Measurements from ENCODE around the gene HAGH.
"Not testable (repeated sequence)": the region's sequence is repeated elsewhere in the genome, so short reads cannot be mapped to it uniquely, and the experiment has no call there.

The HAGH gene

GRCh38 chr16:1826691-1827573 is at the start of gene HAGH, which contains the start of gene FAHD1:
Gene HAGH (minus strand): TSS chr16:1826825. CDS start chr16:1826787, 38 bp downstream.
Gene FAHD1 (plus strand): TSS chr16:1827206. CDS start chr16:1827239, 33 bp downstream.
- DNase-seq (ENCODE audit: low spot score): peak; percentile 82
- FAIRE-seq: no peak

- DNase-seq (ENCODE audit: low spot score); FAIRE-seq: not testable (repeated sequence)
Measured at GRCh38 chr16:1876066-1876465, 49.4 kb upstream of the HAGH start.

GRCh38 chr16:1874854-1875253 is 48.2 kb upstream of the HAGH start:
- FAIRE-seq: no peak
- DNase-seq (ENCODE audit: low spot score): no peak

DNA sequence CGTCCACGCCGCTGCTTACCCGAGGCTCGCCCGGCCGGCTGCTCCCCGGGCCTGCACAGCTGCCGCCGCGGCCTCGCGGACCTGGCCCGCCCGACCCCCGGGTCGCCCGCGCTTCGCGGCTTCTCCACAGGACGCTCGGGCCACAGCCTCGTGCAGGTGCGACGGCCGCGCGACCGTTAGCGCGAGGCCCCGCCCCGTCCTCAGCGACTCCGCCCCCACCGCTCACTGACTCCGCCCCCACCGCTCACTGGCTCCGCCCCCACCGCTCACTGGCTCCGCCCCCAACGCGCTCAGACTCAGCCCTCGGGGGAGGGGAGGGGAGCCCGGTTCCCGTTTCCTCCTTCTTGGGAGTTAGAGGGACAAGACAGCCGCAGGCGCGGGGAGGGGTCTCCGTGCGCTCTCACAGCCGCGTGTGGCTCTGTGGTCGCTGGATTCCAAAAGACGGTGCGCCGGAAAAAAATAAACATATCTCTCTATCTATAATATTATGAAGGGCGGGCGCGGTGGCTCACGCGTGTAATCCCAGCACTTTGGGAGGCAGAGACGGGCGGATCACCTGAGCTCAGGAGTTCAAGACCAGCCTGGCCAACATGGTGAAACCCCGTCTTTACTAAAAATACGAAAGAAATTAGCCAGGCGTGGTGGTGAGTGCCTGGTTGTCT is 45.5 kb upstream of the HAGH start, which contains the start of gene MEIOB:
TSS of gene MEIOB (minus strand) at position 191 of the 662 bp plus-strand sequence. CDS start 3,989 bp downstream, outside the sequence.
- DNase-seq (ENCODE audit: low spot score): no peak
- no peak for FAIRE-seq

DNA sequence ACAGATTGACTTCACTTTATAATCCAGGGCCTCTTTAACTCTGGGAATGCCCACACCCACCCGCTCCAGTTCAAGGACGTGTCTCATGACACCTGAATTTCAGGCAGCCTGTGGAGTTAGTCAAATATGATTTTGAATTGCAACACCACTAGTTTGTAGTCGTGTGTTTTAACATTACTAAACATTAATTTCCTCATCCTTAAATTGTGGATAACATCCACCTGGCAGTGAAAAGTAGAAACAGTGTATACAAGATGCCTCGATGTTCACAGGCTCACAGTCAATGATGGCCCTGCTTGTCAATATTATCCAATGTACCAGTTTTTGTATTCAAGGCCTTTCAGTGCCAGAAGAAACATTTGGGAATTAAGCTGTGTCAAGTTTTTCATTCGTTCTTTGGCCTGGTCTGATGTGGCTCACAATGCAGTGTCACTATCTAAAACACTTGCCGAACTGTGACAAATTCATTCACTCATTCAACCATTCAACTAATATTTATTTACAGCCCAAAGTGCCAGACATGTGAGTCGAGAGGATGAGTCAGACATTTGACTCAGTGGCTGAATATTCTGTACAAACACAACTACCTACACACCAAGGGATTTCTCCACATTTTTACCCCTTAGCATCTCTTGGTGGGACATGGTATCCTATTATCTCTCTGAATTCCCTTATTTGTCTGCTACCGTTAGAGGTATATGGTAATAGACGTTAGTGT is 43.9 kb upstream of the HAGH start:
- DNase-seq (ENCODE audit: low spot score) (peak; percentile 93), FAIRE-seq (peak; percentile 97)

- FAIRE-seq (no peak), DNase-seq (ENCODE audit: low spot score) (no peak)
Measured at GRCh38 chr16:1865902-1866690, 39.5 kb upstream of the HAGH start.

- no peak for DNase-seq (ENCODE audit: low spot score)
- FAIRE-seq: peak; percentile 68
Measured at GRCh38 chr16:1863681-1864460, 37.2 kb upstream of the HAGH start.

GRCh38 chr16:1862394-1862793 is 35.8 kb upstream of the HAGH start:
- no peak for FAIRE-seq
- DNase-seq (ENCODE audit: low spot score): no peak

- FAIRE-seq: no peak
- DNase-seq (ENCODE audit: low spot score): no peak
Measured at GRCh38 chr16:1861730-1862129, 35.1 kb upstream of the HAGH start.

GRCh38 chr16:1859650-1860049 is 33.0 kb upstream of the HAGH start:
- no peak for DNase-seq (ENCODE audit: low spot score)
- FAIRE-seq: no peak

GRCh38 chr16:1858189-1858865 is 31.7 kb upstream of the HAGH start:
- FAIRE-seq (no peak), DNase-seq (ENCODE audit: low spot score) (no peak)

- FAIRE-seq: no peak
- no peak for DNase-seq (ENCODE audit: low spot score)
Measured at GRCh38 chr16:1857433-1858097, 30.9 kb upstream of the HAGH start.

- DNase-seq (ENCODE audit: low spot score) (no peak), FAIRE-seq (no peak)
Measured at GRCh38 chr16:1851793-1852192, 25.2 kb upstream of the HAGH start.

DNA sequence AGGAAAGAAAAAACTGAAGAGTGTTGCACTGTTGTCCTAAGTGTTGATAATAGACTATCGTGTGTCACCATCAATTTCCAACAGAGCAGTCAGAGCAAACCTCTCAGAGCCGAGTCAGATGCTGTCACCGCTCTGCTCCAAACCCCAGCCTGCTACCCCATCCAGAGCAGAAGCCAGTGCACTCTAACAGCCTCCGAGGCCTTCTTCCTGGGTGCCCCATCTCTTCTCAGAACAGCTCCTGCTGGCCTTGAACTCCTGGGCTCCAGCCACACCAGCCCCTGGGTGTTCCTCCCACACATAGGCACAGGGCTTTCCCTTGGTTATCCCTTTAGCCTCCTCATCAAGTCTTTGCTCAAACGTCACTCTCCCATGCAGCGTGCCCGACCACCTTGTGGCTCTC is 24.4 kb upstream of the HAGH start:
- FAIRE-seq: no peak
- DNase-seq (ENCODE audit: low spot score): no peak

- FAIRE-seq (no peak), DNase-seq (ENCODE audit: low spot score) (no peak)
Measured at GRCh38 chr16:1846416-1846815, 19.8 kb upstream of the HAGH start.

DNA sequence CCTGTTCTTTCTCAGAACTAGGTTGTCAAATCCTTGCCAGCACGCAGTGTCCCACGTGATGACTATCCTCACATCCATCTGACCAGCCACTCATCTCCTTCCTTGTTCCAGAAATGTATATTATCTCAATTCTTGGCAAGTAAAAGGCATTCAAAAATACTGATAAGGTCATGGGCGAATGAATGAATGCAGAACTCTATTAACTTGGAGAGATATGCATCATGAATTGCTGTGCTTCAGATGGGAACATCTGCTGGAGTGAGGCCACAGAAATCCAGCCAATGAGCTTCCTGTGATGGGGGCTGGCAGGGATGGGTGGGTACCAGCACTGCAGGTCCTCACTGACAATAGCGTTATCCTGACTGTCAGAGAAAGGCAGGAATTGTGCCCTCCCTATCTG is 19.4 kb upstream of the HAGH start:
- FAIRE-seq (no peak), DNase-seq (ENCODE audit: low spot score) (no peak)

- DNase-seq (ENCODE audit: low spot score): no peak
- no peak for FAIRE-seq
Measured at GRCh38 chr16:1839554-1839953, 12.9 kb upstream of the HAGH start.

- DNase-seq (ENCODE audit: low spot score) (no peak), FAIRE-seq (no peak)
Measured at GRCh38 chr16:1834096-1834495, 7.5 kb upstream of the HAGH start.

- DNase-seq (ENCODE audit: low spot score) (no peak), FAIRE-seq (no peak)
Measured at GRCh38 chr16:1832838-1833454, 6.3 kb upstream of the HAGH start.
